Effector memory CD4-positive, alpha-beta T cell (primary cell): ENCODE results near the gene RNF182.
A peak's percentile ranks its signal among the peaks of the same experiment; 100 is the strongest.
"Not testable (repeated sequence)": the region's sequence is repeated elsewhere in the genome, so short reads cannot be mapped to it uniquely, and the experiment has no call there.

Experiments used
- DNase-seq, 3 donors: peaks; one replicate each; pipeline ENCODE4 v3.0.0-alpha.2; 2020
- H3K27ac ChIP-seq: 2 replicates; pipeline ENCODE4 v1.7.0; 2013; ENCODE audit warnings: mild to moderate bottlenecking, low read length, moderate library complexity; ENCODE audit not compliant: insufficient read depth, poor library complexity, severe bottlenecking
- H3K27me3 ChIP-seq: replicated peaks from 2 replicates; pipeline ENCODE4 v1.7.0; 2013; ENCODE audit warnings: mild to moderate bottlenecking, low read length; ENCODE audit not compliant: insufficient read depth, control insufficient read depth, poor library complexity, severe bottlenecking
- H3K36me3 ChIP-seq: 2 replicates; pipeline ENCODE4 v1.7.0; 2013; ENCODE audit warnings: mild to moderate bottlenecking, low read length, moderate library complexity; ENCODE audit not compliant: control insufficient read depth, insufficient read depth
- H3K4me1 ChIP-seq: 2 replicates; pipeline ENCODE4 v1.7.0; 2013; ENCODE audit warnings: low read length, mild to moderate bottlenecking; ENCODE audit not compliant: control insufficient read depth, insufficient read depth, poor library complexity, severe bottlenecking
- H3K4me3 ChIP-seq: 2 replicates; pipeline ENCODE4 v1.7.0; 2013; ENCODE audit warnings: low read length, low read depth, mild to moderate bottlenecking; ENCODE audit not compliant: insufficient read depth, poor library complexity, severe bottlenecking
- H3K9me3 ChIP-seq: 2 replicates; pipeline ENCODE4 v1.7.0; 2013; ENCODE audit warnings: mild to moderate bottlenecking, low read length, moderate library complexity; ENCODE audit not compliant: control insufficient read depth
- total RNA-seq, 3 donors: gene quantifications; one replicate each; lab custom pipeline; 2026; lab: John Stamatoyannopoulos, UW

RNF182 gene, protein sequence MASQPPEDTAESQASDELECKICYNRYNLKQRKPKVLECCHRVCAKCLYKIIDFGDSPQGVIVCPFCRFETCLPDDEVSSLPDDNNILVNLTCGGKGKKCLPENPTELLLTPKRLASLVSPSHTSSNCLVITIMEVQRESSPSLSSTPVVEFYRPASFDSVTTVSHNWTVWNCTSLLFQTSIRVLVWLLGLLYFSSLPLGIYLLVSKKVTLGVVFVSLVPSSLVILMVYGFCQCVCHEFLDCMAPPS
- total RNA-seq, result 0 to 0.97 (median 0.52) reads per million in 3 donors

DNA sequence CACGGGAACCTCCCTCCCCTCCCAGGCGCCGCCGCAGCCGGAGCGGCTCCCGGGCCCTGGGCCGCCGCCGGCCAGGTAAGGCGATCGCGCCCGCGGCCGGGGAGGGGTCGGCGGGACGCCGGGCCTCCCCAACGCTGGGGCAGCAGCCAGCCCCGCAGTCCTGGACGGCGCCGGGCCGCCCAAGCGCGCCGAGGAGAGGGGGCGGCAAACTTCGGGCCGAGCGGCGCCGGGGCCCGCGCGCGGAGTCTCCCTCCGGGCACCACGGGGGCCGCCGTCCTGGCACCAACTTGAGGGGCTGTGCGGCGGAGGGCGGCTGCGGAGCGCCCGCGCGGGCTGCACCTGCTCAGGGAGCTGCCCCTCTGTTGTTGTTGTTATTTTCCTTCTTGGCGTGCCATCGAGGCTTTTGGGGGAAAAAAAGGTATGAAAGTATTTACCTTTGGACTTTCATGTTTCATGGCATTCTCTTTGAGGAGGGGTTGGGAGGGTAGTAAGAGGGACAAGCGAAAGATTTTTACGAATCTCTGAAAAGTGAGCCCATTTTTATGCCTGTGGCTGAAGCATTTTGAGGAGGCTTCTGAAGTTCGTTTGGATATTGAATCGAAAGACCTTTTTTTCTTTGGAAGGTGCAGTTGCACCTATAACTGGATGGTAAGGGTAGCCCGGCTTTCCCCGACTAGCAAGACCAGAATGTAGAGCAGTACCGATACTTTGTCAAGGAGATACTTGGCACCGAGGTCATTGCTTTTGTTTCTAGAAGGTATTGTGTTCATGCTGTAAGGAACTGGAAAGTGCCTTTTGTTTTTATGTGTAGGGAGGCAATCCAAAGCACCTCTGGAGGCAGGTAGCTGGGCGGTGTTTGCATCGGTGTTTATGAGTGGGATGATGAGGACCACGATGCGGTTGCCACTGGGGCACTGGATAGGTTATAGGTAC is at the start of gene RNF182:
Gene RNF182, plus strand, starts transcription at position 4 of the 933 bp plus-strand sequence. CDS start 52,168 bp downstream, outside the sequence.
- DNase-seq, result no peak
- Histone ChIP-seq H3K4me1 (peaks cover 18% of the 10 kb centered on the region), H3K9me3 (peaks cover 5% of the 10 kb centered on the region), H3K4me3 (peak within 1 kb of the TSS; percentile 62), H3K36me3 (no peaks in the 10 kb centered on the region), H3K27me3 (peaks cover 41% of the 10 kb centered on the region), H3K27ac (no peak within 1 kb of the TSS)

DNA sequence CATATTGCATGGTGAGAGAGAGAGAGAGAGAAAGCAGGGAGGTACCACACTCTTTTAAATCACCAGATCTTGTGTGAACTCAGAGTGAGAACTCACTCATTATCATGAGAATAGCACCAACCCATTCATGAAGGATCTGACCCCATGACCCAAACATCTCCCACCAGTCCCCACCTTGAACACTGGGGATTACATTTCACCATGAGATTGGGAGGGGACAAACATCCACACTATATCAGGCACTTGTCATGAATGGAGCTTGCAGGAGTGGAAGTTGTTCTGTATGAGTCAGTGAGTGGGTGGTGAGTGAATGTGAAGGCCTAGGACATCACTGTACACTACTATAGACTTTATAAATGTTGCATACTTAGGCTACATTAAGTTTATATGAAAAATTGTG is 47.7 kb upstream of the RNF182 start:
- DNase-seq, result no peak

DNA sequence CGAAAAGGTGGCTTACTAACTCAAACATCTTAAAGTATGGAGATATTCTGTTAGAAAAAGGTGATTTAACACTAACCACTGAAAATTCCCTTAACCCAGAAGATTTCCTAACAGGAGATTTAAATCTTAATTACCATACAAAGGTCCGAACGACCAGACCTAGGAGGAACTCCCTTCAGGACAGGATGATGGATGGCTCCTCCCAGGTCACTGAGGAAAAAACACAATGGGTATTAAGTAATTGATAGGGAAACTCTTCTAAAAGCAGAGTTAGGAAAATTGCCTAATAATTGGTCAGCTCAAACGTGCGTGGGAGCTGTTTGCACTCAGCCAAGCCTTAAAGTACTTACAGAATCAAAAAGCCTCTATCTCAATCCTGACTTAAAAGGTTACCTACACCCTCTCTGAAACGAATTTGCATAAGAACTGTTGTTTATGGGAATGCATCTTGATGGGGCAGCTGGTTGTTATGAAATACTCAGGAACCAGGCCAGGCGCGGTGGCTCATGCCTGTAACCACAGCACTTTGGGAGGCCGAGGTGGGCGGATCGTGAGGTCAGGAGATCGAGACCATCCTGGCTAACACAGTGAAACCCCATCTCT is 44.6 kb upstream of the RNF182 start:
- H3K9me3 ChIP-seq, H3K4me3 ChIP-seq, H3K36me3 ChIP-seq, DNase-seq, H3K27me3 ChIP-seq, H3K27ac ChIP-seq, H3K4me1 ChIP-seq: not testable (repeated sequence)

More for the DNA sequence above, 47.7 kb upstream of the RNF182 start:
- no peaks in the 10 kb centered on the region for H3K36me3 ChIP-seq
- H3K9me3 ChIP-seq, result no peaks in the 10 kb centered on the region
- H3K27ac ChIP-seq, result no peak overlapping the region
- no peak overlapping the region for H3K4me3 ChIP-seq
- H3K4me1 ChIP-seq, result peaks cover 7% of the 10 kb centered on the region
- H3K27me3 ChIP-seq, result no peaks in the 10 kb centered on the region

DNA sequence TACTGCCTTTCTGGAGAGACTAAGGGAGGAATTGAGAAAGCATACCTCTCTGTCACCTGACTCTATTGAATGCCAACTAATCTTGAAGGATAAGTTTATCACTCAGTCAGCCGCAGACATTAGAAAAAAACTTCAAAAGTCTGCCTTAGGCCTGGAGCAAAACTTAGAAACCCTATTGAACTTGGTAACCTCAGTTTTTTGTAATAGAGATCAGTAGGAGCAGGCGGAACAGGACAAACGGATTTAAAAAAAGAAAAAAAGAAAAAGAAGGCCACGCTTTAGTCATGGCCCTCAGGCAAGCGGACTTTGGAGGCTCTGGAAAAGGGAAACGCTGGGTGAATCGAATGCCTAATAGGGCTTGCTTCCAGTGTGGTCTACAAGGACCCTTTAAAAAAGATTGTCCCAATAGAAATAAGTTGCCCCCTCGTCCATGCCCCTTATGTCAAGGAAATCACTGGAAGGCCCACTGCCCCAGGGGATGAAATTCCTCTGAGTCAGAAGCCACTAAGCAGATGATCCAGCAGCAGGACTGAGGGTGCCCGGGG is 43.1 kb upstream of the RNF182 start:
- H3K36me3 ChIP-seq, result no peaks in the 10 kb centered on the region
- H3K4me1 ChIP-seq, result no peaks in the 10 kb centered on the region
- no peak overlapping the region for H3K4me3 ChIP-seq
- no peak for DNase-seq
- H3K9me3 ChIP-seq, result no peaks in the 10 kb centered on the region
- H3K27me3 ChIP-seq, result no peaks in the 10 kb centered on the region
- no peak overlapping the region for H3K27ac ChIP-seq

DNA sequence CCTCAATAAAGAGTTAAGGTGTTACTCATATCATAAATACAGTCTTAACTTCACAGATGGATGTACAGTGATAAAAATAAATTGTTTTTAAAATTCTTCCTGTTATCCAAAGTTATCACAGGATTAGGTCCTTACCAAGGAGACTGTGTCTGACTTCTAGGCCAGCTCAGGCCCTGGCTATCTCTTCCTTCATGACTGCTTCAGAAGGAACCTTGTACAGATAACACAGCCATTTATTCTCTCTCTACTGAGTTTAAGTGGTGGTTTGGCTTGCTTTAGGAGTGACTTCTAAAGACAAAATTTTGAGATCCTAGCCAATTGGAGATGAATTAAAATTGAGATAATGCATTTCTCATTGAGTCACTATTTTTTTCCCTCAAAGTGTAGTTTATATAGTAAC is 40.8 kb upstream of the RNF182 start:
- no peak for DNase-seq
- H3K36me3 ChIP-seq, result no peaks in the 10 kb centered on the region
- H3K9me3 ChIP-seq, result no peaks in the 10 kb centered on the region
- H3K4me1 ChIP-seq, result no peaks in the 10 kb centered on the region
- no peak overlapping the region for H3K4me3 ChIP-seq
- H3K27ac ChIP-seq, result no peak overlapping the region
- no peaks in the 10 kb centered on the region for H3K27me3 ChIP-seq

DNA sequence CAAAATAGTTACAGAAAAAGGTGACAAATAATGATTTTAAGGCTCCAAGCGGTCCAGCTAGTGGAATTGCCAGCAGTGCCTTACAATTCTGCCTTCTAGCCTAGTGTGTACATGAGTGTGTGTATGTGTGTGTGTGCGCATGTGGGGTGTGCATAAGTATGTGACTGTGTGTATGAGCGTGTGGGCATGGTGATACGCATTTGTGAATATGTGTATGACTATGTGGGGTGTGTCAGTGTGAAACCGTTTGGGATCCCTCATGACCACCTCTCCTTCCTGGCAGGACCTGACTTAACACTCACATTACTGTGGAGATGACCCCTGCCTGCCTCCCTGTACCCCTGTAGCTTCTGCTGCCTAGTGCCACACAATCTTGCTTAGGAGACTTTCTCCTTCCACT is 40.4 kb upstream of the RNF182 start:
- no peaks in the 10 kb centered on the region for H3K4me1 ChIP-seq
- no peaks in the 10 kb centered on the region for H3K9me3 ChIP-seq
- H3K27ac ChIP-seq, result no peak overlapping the region
- DNase-seq, result no peak
- H3K27me3 ChIP-seq, result no peaks in the 10 kb centered on the region
- H3K4me3 ChIP-seq, result no peak overlapping the region
- no peaks in the 10 kb centered on the region for H3K36me3 ChIP-seq

DNA sequence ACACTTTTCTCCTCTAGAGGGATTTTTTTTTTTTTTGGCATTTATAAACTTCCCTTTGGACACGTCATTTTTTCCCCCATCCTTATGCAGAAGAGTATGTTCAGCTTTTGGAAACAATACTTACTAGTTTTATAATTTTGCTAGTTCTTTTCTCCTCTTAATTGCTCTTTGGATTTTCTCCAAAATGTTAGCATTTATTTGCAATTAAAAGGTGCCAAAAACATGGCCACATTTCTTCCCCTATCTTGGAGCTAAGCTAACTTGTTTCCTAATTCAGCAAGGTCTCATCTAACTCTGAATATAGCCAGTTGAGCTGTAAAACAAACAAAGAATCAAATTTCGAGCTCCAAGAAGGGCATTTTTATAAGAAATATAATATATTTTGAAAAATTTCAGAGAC is 39.2 kb upstream of the RNF182 start:
- Histone ChIP-seq H3K4me3 (no peak overlapping the region), H3K36me3 (no peaks in the 10 kb centered on the region), H3K27me3 (no peaks in the 10 kb centered on the region), H3K9me3 (no peaks in the 10 kb centered on the region), H3K27ac (no peak overlapping the region), H3K4me1 (no peaks in the 10 kb centered on the region)
- no peak for DNase-seq

DNA sequence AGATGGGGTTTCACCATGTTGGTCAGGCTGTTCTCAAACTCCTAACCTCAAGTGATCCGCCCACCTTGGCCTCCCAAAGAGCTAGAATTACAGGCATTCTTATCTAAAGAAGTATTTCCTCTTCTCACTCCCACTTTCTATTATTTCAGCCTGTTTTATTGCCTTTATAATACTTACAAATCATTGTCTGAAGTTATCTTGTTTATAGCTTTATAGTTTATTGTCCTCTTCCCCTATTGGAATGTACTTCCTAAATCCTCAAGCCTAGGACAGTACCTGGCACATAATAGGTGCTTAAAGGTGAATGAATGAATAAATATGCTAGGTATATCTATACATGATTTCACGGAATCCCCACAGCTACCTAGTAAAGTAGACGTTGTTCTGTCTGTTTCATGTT is 37.8 kb upstream of the RNF182 start:
- Histone ChIP-seq H3K27me3 (no peaks in the 10 kb centered on the region), H3K9me3 (no peaks in the 10 kb centered on the region), H3K4me3 (no peak overlapping the region), H3K36me3 (no peaks in the 10 kb centered on the region), H3K27ac (no peak overlapping the region), H3K4me1 (no peaks in the 10 kb centered on the region)
- no peak for DNase-seq

DNA sequence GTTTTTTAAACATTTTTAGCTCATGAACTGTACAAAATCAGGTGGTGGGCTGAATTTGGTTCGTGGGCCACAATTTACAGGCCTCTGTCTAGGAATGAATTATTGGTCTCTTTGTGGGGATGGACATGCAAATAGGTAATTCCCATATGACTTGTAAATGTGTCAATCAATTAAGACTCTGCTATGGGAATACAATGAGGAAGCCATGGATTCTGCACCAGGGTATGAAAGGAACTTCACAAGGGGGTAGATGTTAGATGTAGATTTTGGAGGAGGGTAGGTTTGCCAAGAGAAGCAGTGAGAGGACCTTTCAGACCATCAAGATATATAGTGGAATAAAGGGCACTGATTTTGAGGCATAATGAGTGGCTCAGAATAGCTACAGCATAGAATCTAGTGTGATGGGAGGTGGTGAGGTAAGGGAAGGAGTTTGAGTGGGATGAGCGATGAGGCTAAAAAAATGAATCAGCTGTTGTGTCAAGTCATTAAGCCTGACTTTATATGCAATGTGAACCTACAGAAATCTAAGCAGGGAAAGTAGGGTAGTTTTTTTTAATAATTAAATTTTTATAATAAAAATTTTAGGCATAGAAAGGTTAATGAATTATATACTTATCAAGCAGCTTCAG is 32.6 kb upstream of the RNF182 start:
- Histone ChIP-seq H3K27me3 (peaks cover 3% of the 10 kb centered on the region), H3K27ac (no peak overlapping the region), H3K9me3 (no peaks in the 10 kb centered on the region), H3K36me3 (no peaks in the 10 kb centered on the region), H3K4me1 (no peaks in the 10 kb centered on the region), H3K4me3 (no peak overlapping the region)
- no peak for DNase-seq
